Neural progenitor cell (in vitro differentiated cells): Measurements from ENCODE around the gene SLC12A7.

Experiments used
- EZH2 ChIP-seq: fragments of 200-600 bp; sonication (generic); IDR thresholded peaks from 2 replicates; pipeline ENCODE4 v1.6.1; 2017; ENCODE audit warnings: antibody characterized with exemption, mild to moderate bottlenecking, moderate library complexity
- TF ChIP-seq, protein P1 (sequence below): fragments of 200-600 bp; sonication (generic); IDR thresholded peaks from 2 replicates; pipeline ENCODE4 v1.5.1; 2017; ENCODE audit warnings: antibody characterized with exemption, mild to moderate bottlenecking

DNA sequence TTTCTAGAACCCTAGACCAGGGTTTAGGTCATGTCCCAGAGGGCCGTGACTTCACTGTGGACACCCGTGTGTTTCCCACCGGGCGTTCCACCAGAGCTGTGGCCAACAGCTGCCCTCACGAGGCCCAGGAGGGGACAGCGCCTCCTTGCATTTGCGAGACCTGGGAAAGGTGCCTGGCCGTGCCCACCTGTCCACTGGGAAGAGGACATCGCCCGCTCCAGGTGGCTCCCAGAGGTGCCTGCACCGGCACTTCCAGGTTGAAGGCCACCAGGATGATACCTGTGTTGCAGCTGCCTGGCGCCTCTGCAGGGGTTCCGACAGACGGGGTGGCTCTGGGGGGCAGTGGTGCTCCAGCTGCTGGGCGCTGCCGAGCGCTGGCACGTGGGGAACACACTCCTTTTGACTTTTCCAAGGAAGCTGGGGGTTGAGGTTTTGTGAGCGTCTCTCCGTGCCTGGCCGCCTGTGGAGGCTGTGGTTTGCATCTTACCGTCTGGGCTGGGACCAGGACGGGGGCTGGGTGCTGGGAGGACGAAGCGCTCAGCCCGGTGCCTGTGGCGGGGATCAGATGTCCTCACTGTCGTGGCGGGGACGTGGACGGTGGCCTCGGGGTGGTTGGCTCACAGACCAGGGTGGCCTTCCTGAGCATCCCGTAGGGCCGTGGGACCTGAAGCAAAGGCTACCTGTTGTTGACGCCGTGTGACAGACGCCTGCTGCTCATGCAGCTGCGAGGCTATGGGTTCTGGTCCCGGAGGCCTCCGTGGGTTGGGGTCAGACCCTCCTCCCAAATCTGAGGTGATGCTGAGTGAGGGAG lies 84.0 kb downstream of the SLC12A7 start:
- TF ChIP-seq, protein P1, sequence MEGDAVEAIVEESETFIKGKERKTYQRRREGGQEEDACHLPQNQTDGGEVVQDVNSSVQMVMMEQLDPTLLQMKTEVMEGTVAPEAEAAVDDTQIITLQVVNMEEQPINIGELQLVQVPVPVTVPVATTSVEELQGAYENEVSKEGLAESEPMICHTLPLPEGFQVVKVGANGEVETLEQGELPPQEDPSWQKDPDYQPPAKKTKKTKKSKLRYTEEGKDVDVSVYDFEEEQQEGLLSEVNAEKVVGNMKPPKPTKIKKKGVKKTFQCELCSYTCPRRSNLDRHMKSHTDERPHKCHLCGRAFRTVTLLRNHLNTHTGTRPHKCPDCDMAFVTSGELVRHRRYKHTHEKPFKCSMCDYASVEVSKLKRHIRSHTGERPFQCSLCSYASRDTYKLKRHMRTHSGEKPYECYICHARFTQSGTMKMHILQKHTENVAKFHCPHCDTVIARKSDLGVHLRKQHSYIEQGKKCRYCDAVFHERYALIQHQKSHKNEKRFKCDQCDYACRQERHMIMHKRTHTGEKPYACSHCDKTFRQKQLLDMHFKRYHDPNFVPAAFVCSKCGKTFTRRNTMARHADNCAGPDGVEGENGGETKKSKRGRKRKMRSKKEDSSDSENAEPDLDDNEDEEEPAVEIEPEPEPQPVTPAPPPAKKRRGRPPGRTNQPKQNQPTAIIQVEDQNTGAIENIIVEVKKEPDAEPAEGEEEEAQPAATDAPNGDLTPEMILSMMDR, result no peak
- TF ChIP-seq EZH2, result no peak
